Jurkat, Clone E6-1 (cell line): ENCODE measurements around the gene KCNJ9.
A peak's percentile ranks its signal among the peaks of the same experiment; 100 is the strongest.
"Not testable (repeated sequence)": the region's sequence is repeated elsewhere in the genome, so short reads cannot be mapped to it uniquely, and the experiment has no call there.

ENCODE experiments used
- DNase-seq: peaks from one replicate; pipeline ENCODE4 v3.0.0-alpha.2; 2011; ENCODE audit warnings: low read depth, low spot score
- H3K4me3 ChIP-seq: 2 replicates; pipeline ENCODE4 v1.5.1; 2011; ENCODE audit warnings: mild to moderate bottlenecking, low read length, control low read depth, moderate library complexity

The KCNJ9 gene

DNA sequence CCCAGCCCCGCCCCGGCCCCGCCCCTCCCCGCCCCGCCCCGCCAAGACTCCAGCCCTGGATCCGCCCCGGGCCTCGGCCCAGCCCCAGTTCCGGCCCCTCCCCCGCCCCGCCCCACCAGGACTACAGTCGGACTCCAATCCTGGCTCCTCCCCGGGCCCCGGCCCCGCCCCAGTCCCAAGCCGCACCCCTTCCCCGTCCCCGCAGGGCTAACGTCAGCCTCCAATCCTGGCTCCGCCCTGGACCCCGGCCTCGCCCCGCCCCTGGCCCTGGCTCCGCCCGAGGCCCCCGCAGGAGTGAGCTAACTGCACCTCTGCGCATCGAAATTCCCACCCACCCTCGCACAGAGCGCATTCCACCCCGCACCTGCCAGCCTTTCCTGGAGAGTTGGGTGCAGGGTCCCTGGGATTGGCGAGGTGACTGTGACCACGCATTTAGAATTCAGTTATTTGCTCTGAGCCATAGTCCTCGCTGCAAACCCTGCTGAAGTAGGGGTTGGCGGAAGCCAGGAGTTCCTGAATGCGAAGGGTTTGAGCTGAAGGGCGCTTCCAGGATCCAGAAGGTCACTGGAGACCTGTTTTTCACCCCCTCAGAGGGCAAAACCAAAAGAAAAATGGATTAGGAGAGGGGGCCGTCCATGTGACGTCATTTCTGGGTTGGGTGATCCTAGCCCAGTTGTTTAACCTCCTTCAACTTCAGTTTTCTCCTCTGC, 17.7 kb downstream of the KCNJ9 start:
- peak; percentile 88 for DNase-seq
- H3K4me3 ChIP-seq, result peak overlapping the region; percentile 44

GRCh38 chr1:160099716-160100375, 18.5 kb downstream of the KCNJ9 start:
- no peak overlapping the region for H3K4me3 ChIP-seq
- no peak for DNase-seq

DNA sequence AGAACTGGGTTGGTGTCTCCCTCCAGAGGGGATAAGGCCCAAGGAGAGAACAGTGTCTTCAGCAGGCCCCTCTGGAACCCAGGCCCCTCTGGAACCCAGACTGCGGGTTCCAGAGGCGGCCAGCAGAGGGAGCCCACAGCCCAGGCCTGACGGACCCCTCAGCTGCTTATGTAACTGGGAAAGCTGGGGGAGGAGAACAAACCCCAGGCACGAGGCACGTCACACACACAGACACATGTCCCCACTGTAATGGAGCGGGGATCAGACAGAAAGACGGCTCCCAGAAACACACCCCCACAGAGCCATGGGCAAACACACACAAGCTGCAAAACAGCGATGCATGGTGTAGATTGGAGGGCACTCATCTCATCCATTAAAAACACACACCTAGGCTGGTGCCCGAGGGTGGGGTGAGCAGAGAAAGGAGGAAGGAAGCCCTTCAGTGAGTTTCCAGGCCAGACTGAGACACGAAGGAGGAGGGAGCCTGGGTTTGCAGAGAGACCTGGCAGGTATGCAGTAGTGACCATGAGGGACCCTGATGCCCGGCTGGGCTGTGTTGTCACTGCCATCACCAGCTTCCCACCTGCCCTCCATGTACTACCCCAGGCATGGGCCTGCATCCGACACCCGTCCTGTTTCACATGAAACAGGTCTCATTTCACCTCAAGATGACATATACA, 19.8 kb downstream of the KCNJ9 start:
- no peak overlapping the region for H3K4me3 ChIP-seq
- peak; percentile 78 for DNase-seq

DNA sequence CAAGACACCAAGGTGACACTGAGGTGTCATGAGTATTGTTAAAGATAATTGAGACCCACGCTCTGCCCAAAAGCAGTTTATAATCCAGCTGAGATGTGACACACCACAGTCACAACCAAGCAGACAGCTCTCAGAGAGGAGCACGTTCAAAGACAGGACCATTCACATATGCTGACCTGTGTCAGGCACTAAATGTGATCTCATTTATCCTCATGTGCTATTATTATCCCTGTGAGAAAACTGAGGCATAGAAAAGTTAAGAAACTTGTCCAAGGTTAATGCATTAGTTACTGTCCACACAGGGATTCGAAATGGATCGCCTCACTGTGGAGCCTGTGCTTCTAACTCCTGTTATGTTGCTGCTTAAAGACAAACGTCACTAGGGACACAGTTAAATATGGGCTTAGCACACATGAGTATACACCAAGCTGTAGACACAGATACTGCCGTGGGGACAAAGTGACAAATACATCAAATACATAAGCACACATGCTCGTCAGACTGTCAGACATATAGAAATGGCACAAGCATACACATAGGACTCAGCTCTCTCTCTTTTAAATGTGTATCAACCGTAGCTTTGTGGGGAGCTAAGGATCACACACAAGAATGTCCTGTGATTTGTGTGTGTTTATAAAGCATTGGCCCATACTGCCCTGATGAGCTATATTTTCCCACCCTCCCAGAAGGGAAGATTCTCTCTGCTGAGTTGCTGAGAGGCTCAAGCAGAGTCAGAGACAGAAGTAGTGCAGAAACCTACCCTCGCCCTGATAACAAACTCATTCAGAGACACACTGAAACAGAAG, 20.6 kb downstream of the KCNJ9 start:
- no peak overlapping the region for H3K4me3 ChIP-seq
- DNase-seq, result no peak

DNA sequence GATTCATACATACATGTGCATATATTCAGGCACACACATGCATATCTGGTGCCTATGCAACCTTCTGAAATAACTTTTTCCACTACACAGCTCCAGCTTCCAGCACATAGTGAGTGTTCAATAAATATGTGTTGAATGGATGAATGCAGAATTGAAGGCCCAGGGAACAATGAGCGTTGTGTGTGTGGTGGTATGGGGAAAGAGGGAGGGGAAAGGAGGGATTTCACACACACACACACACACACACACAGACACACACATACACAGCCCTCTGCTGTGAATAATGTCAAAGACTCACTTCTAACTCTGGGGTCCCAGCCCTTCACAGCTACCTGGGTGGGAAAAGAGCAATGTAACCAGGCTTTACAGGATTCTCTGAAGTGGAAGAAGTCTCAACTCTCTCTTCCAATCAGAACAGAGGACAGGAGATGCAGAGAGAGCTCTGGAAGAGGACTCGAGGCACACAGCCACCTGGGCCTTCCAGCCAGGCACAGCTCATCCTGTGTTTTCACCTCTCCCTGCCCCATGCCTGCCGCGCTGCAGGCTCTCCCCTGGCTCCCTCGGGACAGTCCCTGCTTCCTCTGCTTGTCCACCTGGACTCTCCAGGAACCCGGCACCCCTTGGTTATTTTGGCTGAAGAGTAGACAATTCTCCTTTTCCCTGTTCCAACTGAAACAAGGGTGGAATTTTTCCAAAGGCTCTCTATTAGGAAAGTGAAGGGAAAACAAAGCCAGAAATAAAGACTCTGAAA, 22.5 kb downstream of the KCNJ9 start:
- no peak overlapping the region for H3K4me3 ChIP-seq
- DNase-seq, result no peak

GRCh38 chr1:160104486-160104885, 23.1 kb downstream of the KCNJ9 start:
- no peak for DNase-seq
- H3K4me3 ChIP-seq, result no peak overlapping the region

DNA sequence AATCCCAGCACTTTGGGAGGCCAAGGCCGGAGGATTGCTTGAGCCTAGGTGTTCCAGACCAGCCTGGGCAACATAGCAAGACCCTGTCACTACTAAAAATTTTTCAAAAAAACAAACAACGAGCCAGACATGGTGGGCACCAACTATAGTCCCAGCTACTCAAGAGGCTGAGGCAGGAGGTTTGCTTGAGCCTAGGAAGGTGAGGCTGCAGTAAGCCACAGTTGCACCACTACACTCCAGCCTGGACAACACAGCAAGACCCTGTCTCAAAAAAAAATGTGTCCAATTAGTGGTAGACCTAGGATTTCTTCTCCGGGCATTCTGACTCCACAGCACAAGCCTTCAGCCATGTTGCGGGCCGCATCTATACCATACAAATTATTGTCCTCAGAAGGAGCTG, 23.8 kb downstream of the KCNJ9 start:
- no peak overlapping the region for H3K4me3 ChIP-seq
- DNase-seq, result no peak

- no peak overlapping the region for H3K4me3 ChIP-seq
- no peak for DNase-seq
These were observed 26.2 kb downstream of the KCNJ9 start for GRCh38 chr1:160107512-160107911.

DNA sequence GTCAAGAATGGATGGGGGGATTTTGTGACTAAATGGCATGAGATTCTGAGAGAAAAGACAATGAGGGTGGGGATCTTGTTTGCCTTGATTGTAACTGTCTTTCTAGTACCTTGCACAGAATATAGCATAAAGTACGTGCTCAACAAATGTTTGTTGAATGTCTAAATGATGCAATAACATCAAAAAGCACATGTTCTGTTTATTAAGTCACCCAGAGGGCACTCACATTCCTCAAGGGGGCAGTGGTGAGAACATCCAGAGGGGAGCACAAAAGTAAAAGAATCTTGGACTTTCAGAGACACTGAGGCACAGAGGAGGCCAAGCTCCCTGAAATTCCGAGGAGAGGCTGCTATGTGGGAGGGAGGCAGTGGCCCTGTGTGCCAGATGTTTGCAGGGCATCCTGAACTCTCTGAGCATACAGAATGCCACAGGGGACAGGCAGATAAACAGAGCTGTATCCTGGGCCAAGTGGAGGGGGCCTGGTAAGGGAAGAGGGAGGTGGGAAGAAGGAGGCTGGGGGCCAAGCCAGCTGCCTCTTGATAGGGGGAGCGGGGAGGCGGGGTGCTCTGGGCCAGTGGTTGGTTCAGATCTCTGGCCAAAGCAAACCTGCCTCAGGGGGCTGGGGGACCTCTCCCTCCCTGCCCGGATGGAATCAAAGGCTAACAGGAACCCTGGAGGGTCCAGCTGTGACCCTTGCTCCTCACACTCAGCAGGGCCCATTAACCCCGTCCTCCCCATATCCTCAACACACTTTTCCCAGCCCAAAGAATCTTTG, 27.7 kb downstream of the KCNJ9 start:
- no peak overlapping the region for H3K4me3 ChIP-seq
- peak; percentile 45 for DNase-seq

DNA sequence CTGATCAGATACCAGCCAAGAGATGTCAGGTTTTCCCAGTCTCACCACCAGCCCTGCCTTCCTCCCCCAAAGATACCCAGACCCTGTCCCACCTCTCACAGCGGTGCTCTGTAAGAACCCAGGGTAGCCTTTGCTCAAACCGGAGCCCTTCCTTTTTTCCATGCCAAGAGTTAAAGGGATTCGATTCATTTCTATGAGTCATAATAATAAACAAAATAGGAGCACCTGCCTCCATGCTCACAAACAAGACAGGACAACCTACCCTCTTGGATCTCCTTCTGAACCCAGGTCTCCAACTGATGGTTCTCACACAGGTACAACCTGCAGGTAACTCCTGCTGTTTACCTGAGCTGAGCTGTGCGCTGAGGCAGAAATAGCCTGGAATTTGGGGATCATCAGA, 28.3 kb downstream of the KCNJ9 start:
- no peak for DNase-seq
- no peak overlapping the region for H3K4me3 ChIP-seq

GRCh38 chr1:160111462-160111861, 30.1 kb downstream of the KCNJ9 start:
- DNase-seq, result not testable (repeated sequence)

GRCh38 chr1:160112357-160112756, 31.0 kb downstream of the KCNJ9 start:
- H3K4me3 ChIP-seq, result no peak overlapping the region
- no peak for DNase-seq

More at GRCh38 chr1:160111462-160111861, 30.1 kb downstream of the KCNJ9 start:
- not testable (repeated sequence) for H3K4me3 ChIP-seq

DNA sequence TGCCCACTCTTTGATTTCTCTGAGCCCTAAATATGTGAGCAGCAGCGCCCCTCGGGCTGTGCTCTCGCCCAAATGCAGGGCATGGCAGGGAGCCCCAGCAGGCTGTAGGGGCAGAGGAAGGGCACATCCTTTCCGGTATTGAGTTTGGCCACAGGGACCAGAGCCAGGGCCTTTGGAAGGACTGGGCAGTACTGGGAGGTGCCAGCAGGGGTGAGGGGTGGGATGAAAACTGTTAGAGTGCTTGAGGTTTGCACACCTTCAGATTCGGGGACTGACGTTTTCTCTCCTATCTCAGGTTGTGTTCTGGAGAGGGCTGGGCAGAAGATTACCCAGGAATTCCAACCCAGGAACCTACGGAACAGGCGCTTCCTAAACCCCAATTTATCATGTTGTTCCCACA, 32.1 kb downstream of the KCNJ9 start:
- DNase-seq, result no peak
- no peak overlapping the region for H3K4me3 ChIP-seq

GRCh38 chr1:160114085-160114484, 32.7 kb downstream of the KCNJ9 start:
- H3K4me3 ChIP-seq, result no peak overlapping the region
- no peak for DNase-seq

DNA sequence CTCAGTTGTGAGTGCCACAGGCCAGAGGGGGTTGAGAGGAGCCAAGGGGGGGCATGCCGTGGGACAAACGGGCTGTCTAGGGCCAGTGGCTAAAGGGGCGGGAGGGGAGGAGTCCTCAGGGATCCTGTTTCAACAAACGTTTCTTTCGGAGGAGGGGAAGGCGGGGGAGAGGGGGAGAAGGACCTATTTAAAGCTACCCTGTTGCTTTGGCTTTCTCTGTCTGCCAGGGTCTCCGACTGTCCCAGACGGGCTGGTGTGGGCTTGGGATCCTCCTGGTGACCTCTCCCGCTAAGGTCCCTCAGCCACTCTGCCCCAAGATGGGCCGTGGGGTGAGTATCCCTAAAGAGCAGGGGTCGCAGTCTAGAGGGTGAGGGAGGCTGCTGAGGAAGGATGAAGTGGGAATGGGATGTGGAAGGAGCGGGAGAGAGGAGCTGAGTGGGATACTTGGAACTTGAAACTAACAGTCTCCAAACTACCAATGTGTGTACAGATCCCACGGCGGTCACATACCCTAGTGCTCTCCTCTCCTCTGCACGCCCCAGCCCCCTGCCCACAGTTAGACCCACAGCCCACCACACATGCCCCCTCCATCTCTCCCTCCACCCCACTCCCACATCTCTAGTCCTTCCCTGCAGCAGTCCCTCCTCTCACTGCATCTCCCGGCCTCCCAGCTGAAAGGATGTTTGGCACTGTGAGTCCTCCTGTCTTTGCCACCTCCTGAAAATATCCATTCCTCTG, 34.4 kb downstream of the KCNJ9 start, which contains the start of gene ATP1A2:
Gene ATP1A2, plus strand, starts transcription at position 215 of the 738 bp plus-strand sequence. Its CDS starts 103 bp downstream, at position 318.
- no peak for DNase-seq
- H3K4me3 ChIP-seq, result no peak within 1 kb of the TSS

DNA sequence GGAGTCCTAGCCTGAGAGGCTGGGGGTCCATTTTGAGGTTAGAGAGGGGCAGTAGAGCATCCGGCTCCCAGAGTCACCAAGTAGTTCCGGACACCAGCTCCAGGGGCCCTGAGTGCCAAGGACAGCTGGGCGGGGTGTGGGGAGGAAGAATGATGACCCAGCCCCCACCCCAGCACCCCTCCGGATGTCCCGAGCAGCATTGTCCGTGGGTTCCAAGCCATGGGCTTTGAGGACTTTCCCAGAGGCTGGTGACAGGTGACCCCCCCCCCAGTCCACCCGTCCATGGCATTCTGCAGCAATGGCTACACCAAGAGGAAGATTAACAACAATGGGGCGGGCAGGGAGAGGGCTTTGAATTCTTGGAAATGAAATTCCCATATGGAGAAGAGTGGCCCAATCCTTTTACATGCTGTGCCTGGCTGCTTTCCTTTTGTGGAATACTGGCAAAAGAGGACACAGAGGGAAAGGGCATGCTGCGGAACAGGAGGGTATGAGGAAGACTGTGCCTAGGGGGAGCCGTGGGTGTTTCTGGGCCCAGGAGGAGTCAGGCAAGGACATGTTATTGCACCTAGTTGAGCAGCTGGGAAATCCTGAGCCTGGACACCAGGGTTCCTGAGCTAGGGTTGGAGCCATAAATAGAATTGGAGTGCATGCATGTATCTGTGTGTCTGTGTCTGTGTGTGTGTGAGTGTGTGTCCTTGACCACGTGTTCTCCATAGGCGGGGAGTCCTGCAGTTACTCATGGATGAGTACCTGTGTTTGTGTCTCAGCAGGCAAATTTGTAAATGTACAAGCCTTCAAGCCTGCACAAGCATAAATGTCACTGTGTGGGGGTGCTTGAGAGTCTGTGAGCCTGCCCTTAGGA, 35.2 kb downstream of the KCNJ9 start:
- no peak overlapping the region for H3K4me3 ChIP-seq
- no peak for DNase-seq

DNA sequence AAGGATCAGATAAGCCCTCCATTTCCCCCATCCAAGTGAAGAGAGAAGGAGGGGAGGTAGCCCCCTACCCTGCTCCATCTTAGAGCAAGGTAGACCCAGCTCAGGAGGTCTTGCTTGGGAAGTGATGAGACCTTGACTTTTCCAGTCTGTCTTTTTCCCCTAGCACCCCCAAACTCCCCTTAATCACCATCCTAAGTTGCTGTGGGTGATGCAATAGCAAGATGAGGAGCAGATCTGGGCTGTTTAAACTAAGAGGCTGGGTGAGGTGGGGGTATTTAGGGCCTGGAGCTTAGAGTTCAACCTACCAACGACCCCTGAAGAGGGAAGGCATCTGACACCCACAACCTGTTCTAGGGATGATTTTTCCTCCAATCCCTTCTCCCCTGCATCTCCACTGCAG, 36.0 kb downstream of the KCNJ9 start:
- DNase-seq, result no peak
- H3K4me3 ChIP-seq, result no peak overlapping the region
